AG04450 (cell line): ENCODE measurements around the gene SLC17A5. TPM values are rescaled to one million over a fixed set of nuclear protein-coding genes. Genes with fewer than 3 reads are reported as not detected.

Experiments used
- CTCF ChIA-PET: fragments of 300-600, 350-600 bp; formaldehyde crosslinking; extraction: SDS; loops from one replicate; lab custom pipeline; 2022; ENCODE audit warnings: antibody characterized with exemption, inconsistent platforms; lab: Charles Lee
- POLR2A ChIA-PET: fragments of 350-600 bp; formaldehyde crosslinking; extraction: SDS; loops from one replicate; lab custom pipeline; 2021; ENCODE audit warnings: antibody characterized with exemption, inconsistent platforms; lab: Yijun Ruan, JAX
- DNase-seq: peaks from one replicate; pipeline ENCODE4 v3.0.0-alpha.2; 2011; ENCODE audit warnings: low read depth, low spot score
- H3K27ac ChIP-seq: one replicate; pipeline ENCODE4 v1.5.1; 2012; ENCODE audit warnings: low read depth, low read length, control low read depth
- H3K27me3 ChIP-seq: one replicate; pipeline ENCODE4 v1.6.0; 2012; ENCODE audit warnings: low read length; ENCODE audit not compliant: control insufficient read depth, insufficient read depth
- H3K4me3 ChIP-seq: 2 replicates; pipeline ENCODE4 v1.5.1; 2011; ENCODE audit warnings: mild to moderate bottlenecking, low read depth, low read length, control low read depth
- H3K9me3 ChIP-seq: 2 replicates; pipeline ENCODE4 v1.5.1; 2012; ENCODE audit warnings: low read length; ENCODE audit not compliant: control insufficient read depth, insufficient read depth
- CTCF ChIP-seq: IDR thresholded peaks from 2 replicates; pipeline ENCODE4 v1.5.1; 2011; ENCODE audit warnings: low read depth, low read length, control low read depth, inconsistent platforms
- polyA plus RNA-seq: library from polyadenylated mRNA; depleted of rRNA; stranded (reverse); fragments of >200 nt; gene quantifications from 2 replicates; pipeline ENCODE4 v1.2.3, GENCODE V29; 2011

SLC17A5 gene
- polyA plus RNA-seq, 1 experiment: 34.0 TPM

GRCh38 chr6:73637404-73637803 lies 16.4 kb downstream of the SLC17A5 start:
- no peaks in the 10 kb centered on the region for H3K27me3 ChIP-seq
- TF ChIP-seq CTCF: no peak
- ChIA-PET POLR2A (no interaction called here), CTCF (interaction anchor here (0.6 to 0.9 kb wide), 3 partner anchors 15 to 352 kb away, joined by 3 read pairs; no protein-coding TSS in a partner anchor)
- H3K4me3 ChIP-seq: no peak overlapping the region
- no peak for DNase-seq
- no peak overlapping the region for H3K27ac ChIP-seq
- H3K9me3 ChIP-seq: no peaks in the 10 kb centered on the region

DNA sequence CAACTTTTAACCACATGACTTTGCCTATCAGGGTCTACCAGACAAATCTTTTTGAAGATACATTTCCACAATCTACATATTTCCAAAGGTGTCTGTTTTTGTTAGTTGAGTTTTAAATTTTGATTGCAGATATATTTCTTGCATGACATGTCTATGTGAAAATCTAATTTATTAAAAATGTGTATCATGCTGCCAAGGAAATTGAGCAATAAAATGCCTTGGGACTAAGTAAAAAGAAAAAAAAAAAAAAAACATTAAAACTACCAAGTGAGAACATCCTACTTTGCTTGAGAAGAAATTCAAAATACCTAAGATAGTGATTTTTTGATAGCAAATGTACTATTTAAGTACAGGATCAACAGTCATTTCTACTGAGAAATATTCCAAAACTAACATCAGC lies 17.7 kb downstream of the SLC17A5 start:
- CTCF ChIA-PET: no interaction called here
- POLR2A ChIA-PET: no interaction called here
- DNase-seq: no peak

DNA sequence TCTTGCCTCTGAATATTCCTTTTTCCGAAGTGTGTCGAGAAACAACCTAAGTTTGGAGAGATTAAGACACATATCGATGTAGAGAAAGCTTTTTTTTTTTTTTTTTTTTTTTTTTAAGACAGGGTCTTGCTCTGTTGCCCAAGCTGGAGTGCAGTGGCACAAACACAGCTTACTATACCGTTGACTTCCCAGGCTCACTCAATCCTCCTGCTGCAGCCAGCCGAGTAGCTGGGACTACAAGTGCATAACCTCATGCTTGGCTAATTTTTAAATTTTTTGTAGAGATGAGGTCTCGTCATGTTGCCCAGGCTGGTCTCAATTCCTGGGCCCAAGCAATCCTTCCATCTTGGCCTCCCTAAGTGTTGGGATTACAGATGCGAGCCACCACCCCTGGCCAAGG lies 21.4 kb downstream of the SLC17A5 start:
- CTCF ChIA-PET: interaction anchor here (0.6 to 2.7 kb wide), 6 partner anchors 9 to 112 kb away, joined by 3 to 9 read pairs (median 4); no protein-coding TSS in a partner anchor
- Histone ChIP-seq H3K9me3 (no peaks in the 10 kb centered on the region), H3K27me3 (no peaks in the 10 kb centered on the region), H3K27ac (no peak overlapping the region), H3K4me3 (no peak overlapping the region)
- no peak for TF ChIP-seq CTCF
- POLR2A ChIA-PET: interaction anchor here (0.5 to 2.1 kb wide), 3 partner anchors 22 to 117 kb away, joined by 4 to 8 read pairs (median 5); partner anchors contain the start of gene EEF1A1
- DNase-seq: no peak

More for the DNA sequence above, 17.7 kb downstream of the SLC17A5 start:
- Histone ChIP-seq H3K27ac (no peak overlapping the region), H3K27me3 (no peaks in the 10 kb centered on the region), H3K9me3 (no peaks in the 10 kb centered on the region), H3K4me3 (no peak overlapping the region)
- TF ChIP-seq CTCF: no peak

DNA sequence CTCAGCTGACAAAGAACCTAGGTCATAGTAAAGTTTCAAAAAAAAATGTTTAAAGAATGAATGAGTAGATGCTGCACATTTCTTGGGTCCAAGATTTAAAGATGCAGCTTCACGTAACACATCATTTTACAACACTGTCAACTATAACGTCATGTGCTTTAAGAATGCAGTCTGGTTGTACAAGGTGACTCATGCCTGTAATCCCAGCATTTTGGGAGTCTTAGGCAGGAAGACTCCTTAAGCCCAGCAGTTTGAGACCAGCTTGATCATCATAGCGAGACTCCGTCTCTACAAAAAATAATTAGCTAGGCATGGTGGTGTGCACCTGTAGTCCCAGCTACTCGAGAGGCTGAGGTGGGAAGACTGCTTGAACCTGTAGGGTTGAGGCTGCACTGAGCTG lies 21.9 kb downstream of the SLC17A5 start:
- Histone ChIP-seq H3K27ac (no peak overlapping the region), H3K4me3 (no peak overlapping the region), H3K9me3 (no peaks in the 10 kb centered on the region), H3K27me3 (no peaks in the 10 kb centered on the region)
- DNase-seq: peak; percentile 63
- TF ChIP-seq CTCF: no peak
- ChIA-PET POLR2A (interaction anchor here (0.9 to 2.1 kb wide), 3 partner anchors 22 to 116 kb away, joined by 5 to 10 read pairs (median 8); partner anchors contain the start of genes EEF1A1 and SLC17A5), CTCF (interaction anchor here (0.8 to 2.7 kb wide), 6 partner anchors 16 to 111 kb away, joined by 3 to 9 read pairs (median 4); no protein-coding TSS in a partner anchor)

- ChIA-PET CTCF (no interaction called here), POLR2A (no interaction called here)
Measured at GRCh38 chr6:73630401-73630800, 23.4 kb downstream of the SLC17A5 start.

More at GRCh38 chr6:73630401-73630800, 23.4 kb downstream of the SLC17A5 start:
- no peak overlapping the region for H3K27ac ChIP-seq
- TF ChIP-seq CTCF: no peak
- no peak for DNase-seq
- H3K9me3 ChIP-seq: no peaks in the 10 kb centered on the region
- no peaks in the 10 kb centered on the region for H3K27me3 ChIP-seq
- no peak overlapping the region for H3K4me3 ChIP-seq
